HG02981 (cell line): ENCODE data around the gene SLAMF9.

Experiments used
- ATAC-seq: cut with Tn5 transposase; IDR thresholded peaks from one replicate; pipeline ENCODE4 v1.9.1; 2021; ENCODE audit warnings: mild to moderate bottlenecking, moderate library complexity; ENCODE audit not compliant: unreplicated experiment

SLAMF9 gene

GRCh38 chr1:159953536-159954515, at the start of gene SLAMF9:
Gene SLAMF9 (minus strand): TSS chr1:159954237. CDS start chr1:159954137, 100 bp downstream.
- ATAC-seq, result no peak

DNA sequence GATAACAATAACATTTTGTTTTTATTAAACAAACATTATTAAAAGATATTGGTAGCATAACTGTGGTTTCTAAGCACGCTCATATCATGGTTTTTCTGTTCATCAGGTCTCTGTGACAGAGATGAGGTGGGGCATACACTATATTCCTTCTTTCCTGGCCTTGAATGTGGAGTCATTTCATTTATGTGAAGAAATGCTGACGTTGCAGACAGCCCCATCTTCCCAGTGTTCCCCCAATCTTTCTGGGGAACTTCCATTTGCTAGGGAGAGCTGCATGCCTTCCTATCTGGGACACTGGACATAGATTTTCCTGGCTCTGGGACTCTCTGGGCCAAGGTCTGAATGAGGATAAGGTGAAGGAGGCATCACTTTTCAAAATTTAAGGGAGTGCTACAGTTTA, 47.4 kb upstream of the SLAMF9 start:
- ATAC-seq, result no peak

- ATAC-seq, result no peak
Observed at GRCh38 chr1:159999204-159999603, 45.2 kb upstream of the SLAMF9 start.

- ATAC-seq, result no peak
Observed at GRCh38 chr1:159996653-159997052, 42.6 kb upstream of the SLAMF9 start.

DNA sequence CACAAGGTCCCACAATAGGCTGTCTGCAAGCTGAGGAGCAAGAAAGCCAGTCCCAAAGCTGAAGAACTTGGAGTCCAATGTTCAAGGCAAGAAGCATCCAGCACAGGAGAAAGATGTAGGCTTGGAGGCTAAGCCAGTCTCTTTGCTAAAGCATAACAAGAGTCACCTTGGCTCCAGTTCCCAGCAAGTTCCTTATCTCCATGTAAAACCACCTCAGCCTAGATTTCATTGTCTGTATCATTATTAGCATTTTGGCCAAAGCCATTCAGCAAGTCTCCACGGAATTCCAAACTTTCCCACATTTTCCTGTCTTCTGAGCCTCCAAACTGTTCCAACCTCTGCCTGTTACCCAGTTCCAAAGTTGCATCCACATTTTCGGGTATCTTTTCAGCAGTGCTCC, 40.9 kb upstream of the SLAMF9 start:
- no peak for ATAC-seq

DNA sequence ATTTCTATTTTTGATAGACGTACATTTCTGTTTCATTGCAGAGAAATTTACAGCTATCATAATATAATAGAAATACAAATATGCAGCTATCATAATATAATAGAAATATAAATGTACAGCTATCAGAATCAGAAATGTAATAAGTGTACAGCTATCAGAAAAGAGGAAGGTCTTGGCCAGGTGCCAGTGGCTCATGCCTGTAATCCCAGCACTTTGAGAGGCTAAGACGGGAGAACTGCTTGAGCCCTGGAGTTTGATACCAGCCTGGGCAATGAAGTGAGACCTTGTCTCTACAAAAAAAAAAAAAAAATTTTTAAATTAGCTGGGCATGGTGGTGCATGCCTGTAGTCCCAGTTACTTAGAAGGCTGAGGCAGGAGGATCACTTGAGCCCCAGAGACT, 39.9 kb upstream of the SLAMF9 start:
- ATAC-seq, result no peak

- no peak for ATAC-seq
Observed at GRCh38 chr1:159992161-159992560, 38.1 kb upstream of the SLAMF9 start.

- no peak for ATAC-seq
Observed at GRCh38 chr1:159991513-159991912, 37.5 kb upstream of the SLAMF9 start.

GRCh38 chr1:159990005-159990404, 36.0 kb upstream of the SLAMF9 start:
- no peak for ATAC-seq

DNA sequence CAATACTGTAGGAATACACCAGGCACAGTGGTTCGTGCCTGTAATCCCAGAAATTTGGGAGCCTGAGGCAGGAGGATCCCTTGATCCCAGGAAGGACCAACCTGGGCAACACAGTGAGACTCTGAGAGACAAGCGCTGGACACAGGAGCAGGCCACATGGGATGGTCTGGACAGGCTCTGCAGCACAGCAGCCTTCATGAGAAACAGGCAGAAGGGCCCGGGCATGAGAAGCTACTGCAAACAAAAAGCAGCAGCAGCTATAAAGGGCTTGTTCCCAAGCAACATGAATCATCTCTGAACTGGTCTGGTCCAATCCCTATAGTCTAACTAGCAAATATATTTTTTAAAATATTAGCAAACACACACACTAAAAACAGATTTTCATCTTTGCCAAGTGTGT, 35.5 kb upstream of the SLAMF9 start:
- ATAC-seq, result no peak

- no peak for ATAC-seq
Observed at GRCh38 chr1:159988006-159988405, 34.0 kb upstream of the SLAMF9 start.

DNA sequence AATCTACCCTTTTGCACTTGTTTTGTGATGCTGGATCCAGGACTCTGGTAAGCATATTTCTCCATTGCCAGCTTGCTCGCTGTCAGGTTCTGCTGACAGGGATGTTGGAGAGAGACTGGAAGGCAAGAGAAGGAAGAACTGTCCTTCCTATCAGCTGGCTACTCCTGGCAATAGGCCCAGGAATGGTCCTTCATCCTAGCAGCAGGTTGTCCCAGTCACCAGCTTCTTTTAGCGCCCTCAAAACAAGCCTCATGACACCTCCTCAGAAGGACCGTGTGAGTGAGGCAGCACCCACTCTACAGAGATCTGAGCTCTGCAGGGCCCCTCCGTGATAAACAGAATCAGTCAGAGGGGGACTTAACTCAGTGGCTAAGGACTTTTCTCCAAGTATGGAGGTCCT, 33.1 kb upstream of the SLAMF9 start:
- no peak for ATAC-seq

- ATAC-seq, result no peak
Observed at GRCh38 chr1:159986531-159986930, 32.5 kb upstream of the SLAMF9 start.

DNA sequence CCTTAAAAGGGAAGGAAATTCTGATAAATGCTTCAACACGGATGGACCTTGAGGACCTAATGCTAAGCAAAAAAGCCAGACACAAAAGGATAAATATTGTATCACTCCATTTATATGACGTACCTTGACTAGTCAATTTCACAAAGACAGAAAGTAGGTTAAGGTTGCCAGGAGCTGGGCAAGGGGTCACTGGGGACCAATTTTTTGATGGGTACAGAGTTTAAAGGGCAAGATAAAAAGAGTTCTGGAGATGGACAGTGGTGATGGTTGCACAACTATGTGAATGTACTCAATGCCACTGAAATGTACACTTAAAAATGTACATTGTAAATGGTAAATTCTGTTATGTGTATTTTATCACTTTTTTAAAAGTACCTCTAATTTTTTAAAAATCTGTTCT, 32.1 kb upstream of the SLAMF9 start:
- ATAC-seq, result no peak

DNA sequence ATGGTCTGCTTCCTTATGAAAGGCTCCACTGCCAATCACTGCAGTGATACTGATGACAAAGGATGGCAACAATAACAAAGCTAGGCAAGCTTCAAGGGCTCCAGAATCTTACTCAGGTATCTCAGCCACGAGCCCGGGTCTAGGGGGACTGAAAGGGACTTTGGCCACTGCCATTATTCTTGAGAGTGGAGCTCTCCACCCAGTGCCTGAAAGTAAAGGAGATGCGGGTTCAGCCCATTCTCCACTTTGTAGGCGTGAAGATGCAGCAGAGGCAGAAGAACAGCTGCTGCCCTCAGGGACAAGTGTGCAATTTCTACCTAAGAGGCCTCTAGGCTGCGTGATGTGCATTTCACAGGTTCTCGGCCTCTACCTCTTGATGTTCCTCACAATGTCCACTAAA, 31.4 kb upstream of the SLAMF9 start:
- ATAC-seq, result no peak

DNA sequence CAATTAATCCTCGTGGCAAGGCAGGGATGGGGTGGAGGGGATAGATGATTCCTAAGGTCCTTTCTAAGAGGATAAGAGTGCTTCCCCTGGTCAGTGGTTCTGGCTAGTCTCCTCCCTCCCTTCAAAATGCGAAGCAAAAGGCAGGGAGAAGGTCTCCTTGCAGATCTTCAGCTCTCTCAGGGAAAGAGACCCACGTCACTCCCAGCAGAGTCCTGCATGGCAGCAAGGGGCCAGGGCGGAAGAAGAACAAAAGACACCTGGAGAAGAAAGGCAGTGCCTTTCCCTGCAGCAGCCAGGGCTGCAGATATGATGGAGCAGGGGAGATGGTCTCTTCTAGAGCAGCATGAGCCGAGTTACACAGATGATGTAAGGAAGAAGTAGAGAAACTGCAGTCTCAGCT, 29.6 kb upstream of the SLAMF9 start:
- ATAC-seq, result no peak

DNA sequence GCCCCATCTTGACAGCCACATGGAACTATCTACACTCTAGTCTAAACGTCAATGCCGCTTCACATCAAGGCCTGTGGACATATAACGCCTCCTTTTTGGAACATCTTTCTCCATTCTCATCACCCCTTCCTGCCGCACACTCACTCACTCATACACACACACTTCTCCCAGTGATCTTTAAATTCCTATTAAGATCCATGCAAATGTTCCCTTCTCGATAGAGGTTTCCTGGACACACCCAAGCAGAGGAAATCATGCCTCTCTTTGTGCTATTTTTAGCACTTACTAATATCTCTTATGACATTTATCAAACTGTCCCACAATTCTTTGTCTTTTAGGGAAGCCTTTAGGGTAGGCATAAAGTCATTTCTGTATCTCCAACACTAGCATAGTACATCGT, 28.2 kb upstream of the SLAMF9 start:
- ATAC-seq, result no peak

DNA sequence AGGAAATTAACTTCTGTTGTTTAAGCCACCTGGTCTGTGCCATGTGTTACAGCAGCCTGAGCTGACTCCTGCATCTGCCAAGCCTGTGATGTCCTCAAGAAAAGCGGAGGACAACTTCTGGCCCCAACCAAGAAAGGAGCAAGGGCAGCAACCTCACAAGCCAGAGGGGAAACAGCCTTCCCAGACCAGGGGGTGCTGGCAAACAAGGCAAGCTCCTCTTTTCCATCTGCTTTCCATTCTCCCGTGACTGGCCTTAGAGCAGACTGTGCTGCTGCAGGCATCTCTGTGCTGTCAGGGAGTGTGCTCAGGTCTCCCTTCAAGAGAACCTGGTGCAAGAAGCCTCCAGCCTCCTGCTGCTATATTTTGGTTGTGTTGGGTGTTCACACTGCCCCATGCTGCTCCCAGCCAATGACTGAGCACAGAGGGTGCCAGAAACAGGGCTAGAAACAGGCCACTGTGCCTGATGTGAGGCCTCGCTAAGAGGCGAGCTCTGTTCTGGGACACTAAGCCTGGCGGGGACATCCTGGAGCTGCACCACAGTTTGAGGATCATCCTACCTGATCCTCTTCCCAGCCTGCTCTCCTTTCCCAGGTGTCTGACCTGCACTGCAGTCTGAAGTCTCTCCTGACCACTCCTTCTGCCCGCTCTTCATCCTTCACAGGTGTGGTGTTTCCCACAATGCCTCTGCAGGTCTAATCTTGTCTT, 27.5 kb upstream of the SLAMF9 start:
- ATAC-seq, result no peak

GRCh38 chr1:159980786-159981185, 26.7 kb upstream of the SLAMF9 start:
- no peak for ATAC-seq

- no peak for ATAC-seq
Observed at GRCh38 chr1:159980076-159980475, 26.0 kb upstream of the SLAMF9 start.

DNA sequence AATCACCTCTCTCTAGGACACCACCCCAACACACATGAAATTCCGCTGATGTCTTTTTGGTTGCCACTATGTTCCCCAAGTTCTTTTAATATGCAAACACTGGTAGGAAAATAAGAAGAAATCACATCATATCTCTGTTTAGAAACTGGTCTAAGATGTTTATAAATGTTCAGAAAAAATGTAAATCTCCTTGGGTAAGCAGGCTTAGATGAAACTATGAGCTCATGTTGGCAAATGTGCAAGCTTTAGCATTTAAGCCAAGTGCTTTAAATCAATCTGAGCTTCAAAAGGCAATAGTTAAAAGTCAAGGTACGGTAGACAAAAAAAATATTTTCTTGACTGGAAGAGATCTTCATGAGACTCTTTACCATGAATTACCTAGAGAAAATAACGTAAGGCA, 25.2 kb upstream of the SLAMF9 start:
- no peak for ATAC-seq

DNA sequence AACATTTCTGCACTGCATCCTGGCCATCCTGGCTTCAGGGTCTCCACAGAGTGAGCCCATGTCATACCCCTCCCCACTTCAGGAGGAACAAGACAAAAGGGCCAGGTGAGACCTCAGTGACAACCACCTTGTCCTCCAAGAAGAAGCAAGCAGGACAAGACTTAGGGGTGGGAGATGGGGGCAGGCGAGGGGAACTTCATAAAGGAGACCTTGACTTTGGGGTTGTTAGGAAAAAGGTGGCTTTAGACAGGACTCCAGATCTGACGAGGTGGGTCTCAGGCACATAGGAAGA, 24.0 kb upstream of the SLAMF9 start:
- ATAC-seq, result no peak
